GM23248 (cell line): ENCODE data around the gene NEB. TPM values are rescaled to one million over a fixed set of nuclear protein-coding genes. Genes with fewer than 3 reads are reported as not detected.

Experiments used
- DNase-seq: peaks from one replicate; pipeline ENCODE4 v3.0.0-alpha.2; 2015
- H2AFZ ChIP-seq: fragments of 200-600 bp; sonication (generic); 2 replicates; pipeline ENCODE4 v1.6.1; 2016; ENCODE audit warnings: antibody characterized with exemption
- H3F3A ChIP-seq: fragments of 200-600 bp; sonication (generic); 2 replicates; pipeline ENCODE4 v1.6.1; 2016; ENCODE audit warnings: mild to moderate bottlenecking, antibody characterized with exemption, mixed run types; ENCODE audit not compliant: insufficient read depth
- H3K27ac ChIP-seq: fragments of 200-600 bp; sonication (generic); 2 replicates; pipeline ENCODE4 v1.5.1; 2016; ENCODE audit warnings: mild to moderate bottlenecking
- H3K27me3 ChIP-seq: fragments of 200-600 bp; sonication (generic); replicated peaks from 2 replicates; pipeline ENCODE4 v1.6.1; 2016; ENCODE audit warnings: mild to moderate bottlenecking; ENCODE audit not compliant: insufficient read depth
- H3K36me3 ChIP-seq: fragments of 200-600 bp; sonication (generic); 2 replicates; pipeline ENCODE4 v1.6.1; 2016; ENCODE audit warnings: low read depth, mild to moderate bottlenecking
- H3K4me1 ChIP-seq: fragments of 200-600 bp; sonication (generic); 2 replicates; pipeline ENCODE4 v1.6.1; 2016; ENCODE audit warnings: mild to moderate bottlenecking; ENCODE audit not compliant: insufficient read depth
- H3K4me2 ChIP-seq: fragments of 200-600 bp; sonication (generic); one replicate; pipeline ENCODE4 v1.6.1; 2016; ENCODE audit warnings: mild to moderate bottlenecking; ENCODE audit not compliant: unreplicated experiment
- H3K4me3 ChIP-seq: fragments of 200-600 bp; sonication (generic); 2 replicates; pipeline ENCODE4 v1.5.1; 2016; ENCODE audit warnings: mild to moderate bottlenecking
- H3K79me2 ChIP-seq: fragments of 200-600 bp; sonication (generic); 2 replicates; pipeline ENCODE4 v1.6.1; 2016; ENCODE audit warnings: mild to moderate bottlenecking; ENCODE audit not compliant: insufficient read depth
- H3K9ac ChIP-seq: fragments of 200-600 bp; sonication (generic); 2 replicates; pipeline ENCODE4 v1.6.1; 2016; ENCODE audit warnings: mild to moderate bottlenecking
- H3K9me2 ChIP-seq: fragments of 200-600 bp; sonication (generic); 2 replicates; pipeline ENCODE4 v1.6.1; 2016; ENCODE audit warnings: mixed run types, mild to moderate bottlenecking, moderate library complexity; ENCODE audit not compliant: insufficient read depth
- H3K9me3 ChIP-seq: fragments of 200-600 bp; sonication (generic); one replicate; pipeline ENCODE4 v1.6.1; 2017; ENCODE audit warnings: low read depth
- H4K20me1 ChIP-seq: fragments of 200-600 bp; sonication (generic); 2 replicates; pipeline ENCODE4 v1.6.0; 2016; ENCODE audit not compliant: insufficient read depth
- EZH2 ChIP-seq: fragments of 200-600 bp; sonication (generic); IDR thresholded peaks from 2 replicates; pipeline ENCODE4 v1.6.1; 2018; ENCODE audit warnings: antibody characterized with exemption, mild to moderate bottlenecking; ENCODE audit not compliant: insufficient read depth, poor library complexity, severe bottlenecking
- EZH2phosphoT487 ChIP-seq: fragments of 200-600 bp; sonication (generic); IDR thresholded peaks from 2 replicates; pipeline ENCODE4 v1.6.1; 2018; ENCODE audit warnings: antibody characterized with exemption, moderate library complexity, mild to moderate bottlenecking, low read depth; ENCODE audit not compliant: insufficient read depth
- WGBS, 2 experiments: methylation state at CpG; one replicate each; pipeline ENCODE4 v1.1.6; 2015 to 2017; ENCODE audit warnings: low lambda C conversion rate in 2 of 2, low coverage in 1 of 2; ENCODE audit errors: missing lambda C conversion rate in 2 of 2; 5-methylcytosine and 5-hydroxymethylcytosine counted together
- in situ Hi-C: fragments of 300-500 bp; cut with MboI; formaldehyde crosslinking; loops from 2 replicates; pipeline ENCODE4 v1.15.0; 2020
- polyA plus RNA-seq: library from polyadenylated mRNA; unstranded; fragments of >200 nt; fragmentation: Nextera tagmentation; extraction: Ambion mirVana; gene quantifications from 2 replicates; pipeline ENCODE4 v1.2.1, GENCODE V29; 2016
- total RNA-seq: library from RNA; depleted of rRNA; stranded (reverse); fragments of >200 nt; shearing (Covaris generic); gene quantifications from 2 replicates; pipeline ENCODE4 v1.2.3, GENCODE V29; 2014

NEB gene
- total and polyA plus RNA-seq, 2 experiments from 2014 or later = 0.11 to 1.5 TPM

- TF ChIP-seq EZH2 (no peak), EZH2phosphoT487 (no peak)
- Histone ChIP-seq H3K9ac (no peak overlapping the region), H3K9me3 (no peaks in the 10 kb centered on the region), H3K9me2 (no peaks in the 10 kb centered on the region), H3K27ac (no peak overlapping the region), H3K27me3 (no peaks in the 10 kb centered on the region), H3K4me2 (no peak overlapping the region), H3F3A (no peaks in the 10 kb centered on the region), H4K20me1 (no peaks in the 10 kb centered on the region), H3K4me3 (no peak overlapping the region), H2AFZ (no peak overlapping the region), H3K4me1 (no peaks in the 10 kb centered on the region), H3K36me3 (no peaks in the 10 kb centered on the region), H3K79me2 (no peaks in the 10 kb centered on the region)
- in situ Hi-C loops = no loop called here
- no peak for DNase-seq
Measured at GRCh38 chr2:151780938-151781337, 46.7 kb upstream of the NEB start.

GRCh38 chr2:151777935-151778334 is 43.7 kb upstream of the NEB start:
- peaks cover 15% of the 10 kb centered on the region for H3F3A ChIP-seq
- no peaks in the 10 kb centered on the region for H3K36me3 ChIP-seq
- H3K9ac ChIP-seq = no peak overlapping the region
- no peaks in the 10 kb centered on the region for H3K79me2 ChIP-seq
- no peaks in the 10 kb centered on the region for H3K9me3 ChIP-seq
- in situ Hi-C loops = no loop called here
- H3K4me3 ChIP-seq = no peak overlapping the region
- TF ChIP-seq EZH2phosphoT487 (no peak), EZH2 (no peak)
- H2AFZ ChIP-seq = no peak overlapping the region
- DNase-seq = no peak
- H3K4me1 ChIP-seq = peaks cover 21% of the 10 kb centered on the region
- H3K9me2 ChIP-seq = no peaks in the 10 kb centered on the region
- no peak overlapping the region for H3K4me2 ChIP-seq
- H4K20me1 ChIP-seq = no peaks in the 10 kb centered on the region
- H3K27ac ChIP-seq = no peak overlapping the region
- no peaks in the 10 kb centered on the region for H3K27me3 ChIP-seq
- 94 to 100% methylated on average over 2 of the region's 2 CpGs for WGBS, 2 experiments

- no peaks in the 10 kb centered on the region for H3K36me3 ChIP-seq
Measured at GRCh38 chr2:151777487-151777886, 43.2 kb upstream of the NEB start.

DNA sequence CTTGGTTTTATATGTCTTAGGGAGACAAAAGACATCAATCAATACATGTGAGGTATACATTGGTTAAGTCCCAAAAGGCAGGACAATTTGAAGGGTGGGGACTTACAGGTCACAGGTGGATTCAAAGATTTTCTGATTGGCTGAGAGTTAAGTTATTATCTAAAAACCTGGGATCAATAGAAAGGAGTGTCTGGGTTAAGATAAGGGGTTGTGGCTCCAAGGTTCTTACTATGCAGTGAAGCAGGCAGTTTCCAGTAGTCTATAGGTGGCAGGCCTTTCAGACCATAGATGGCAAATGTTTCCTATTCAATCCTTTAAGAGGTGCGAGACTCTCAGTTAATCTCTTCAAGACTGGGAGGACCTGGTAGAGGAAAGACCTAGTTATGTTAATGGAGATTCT is 42.1 kb upstream of the NEB start:
- H3K9ac ChIP-seq = no peak overlapping the region
- in situ Hi-C loops = no loop called here
- TF ChIP-seq EZH2phosphoT487 = no peak
- no peak for TF ChIP-seq EZH2
- H2AFZ ChIP-seq = no peak overlapping the region
- H3K4me3 ChIP-seq = no peak overlapping the region
- H3K4me2 ChIP-seq = no peak overlapping the region
- H3K4me1 ChIP-seq = peaks cover 37% of the 10 kb centered on the region
- 100% methylated on average over 1 of the region's 1 CpG for WGBS, 2 experiments
- no peaks in the 10 kb centered on the region for H4K20me1 ChIP-seq
- peaks cover 20% of the 10 kb centered on the region for H3F3A ChIP-seq
- H3K9me3 ChIP-seq = no peaks in the 10 kb centered on the region
- no peaks in the 10 kb centered on the region for H3K36me3 ChIP-seq
- H3K9me2 ChIP-seq = no peaks in the 10 kb centered on the region
- no peaks in the 10 kb centered on the region for H3K27me3 ChIP-seq
- no peaks in the 10 kb centered on the region for H3K79me2 ChIP-seq
- DNase-seq = no peak
- no peak overlapping the region for H3K27ac ChIP-seq

More at GRCh38 chr2:151777487-151777886, 43.2 kb upstream of the NEB start:
- Histone ChIP-seq H2AFZ (no peak overlapping the region), H3F3A (peaks cover 16% of the 10 kb centered on the region), H3K4me1 (peaks cover 26% of the 10 kb centered on the region), H3K79me2 (no peaks in the 10 kb centered on the region), H4K20me1 (no peaks in the 10 kb centered on the region), H3K27ac (no peak overlapping the region), H3K9ac (no peak overlapping the region), H3K9me3 (no peaks in the 10 kb centered on the region), H3K4me3 (no peak overlapping the region), H3K27me3 (no peaks in the 10 kb centered on the region), H3K4me2 (no peak overlapping the region), H3K9me2 (no peaks in the 10 kb centered on the region)
- in situ Hi-C loops = no loop called here
- no peak for DNase-seq
- TF ChIP-seq EZH2phosphoT487 (no peak), EZH2 (no peak)
- 95 to 99% methylated on average over 3 of the region's 3 CpGs for WGBS, 2 experiments
